ENCODE results near the gene CEPT1. TPM values are rescaled to one million over a fixed set of nuclear protein-coding genes. Genes with fewer than 3 reads are reported as not detected.

The CEPT1 gene
- total RNA-seq, 4 donors from 2014 or later, result 23.1 to 30.4 (median 28.4) TPM

DNA sequence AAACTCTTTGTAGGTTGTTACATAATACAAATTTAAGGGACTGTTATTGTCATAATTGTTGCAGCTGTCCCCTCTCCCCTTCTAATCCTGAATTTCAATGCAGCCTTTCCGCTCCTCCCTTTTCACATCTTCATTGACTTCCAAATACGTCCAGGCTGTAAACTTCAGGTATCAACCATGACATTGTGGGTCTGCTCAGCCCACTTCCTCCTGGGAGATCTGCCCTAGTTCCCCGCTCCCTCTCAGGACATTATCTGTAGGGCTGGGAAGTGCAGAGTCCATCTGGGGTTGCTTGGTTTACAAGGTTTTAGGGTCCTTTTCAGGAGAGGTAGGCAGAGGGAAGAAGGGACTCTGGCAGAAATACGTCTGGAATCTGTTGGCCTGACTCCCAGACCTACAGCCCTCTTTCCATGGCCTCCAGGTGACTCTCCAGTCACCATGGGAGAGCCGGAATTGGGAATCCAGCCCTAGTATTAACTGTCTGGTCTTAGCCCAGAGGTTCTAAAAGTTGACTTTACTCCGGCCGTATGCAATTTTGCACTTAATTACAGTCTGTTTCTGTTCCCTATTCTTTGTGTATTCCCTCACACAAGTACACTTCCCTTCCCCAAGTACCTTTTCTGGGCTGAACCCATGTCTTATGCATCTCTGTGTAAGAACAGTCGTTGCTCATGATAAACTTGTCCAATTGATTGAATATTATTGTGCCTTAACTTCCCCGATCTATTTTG lies 65.1 kb downstream of the CEPT1 start:
- no peaks in the 10 kb centered on the region for H3K9me3 ChIP-seq
- H3K27ac ChIP-seq, result no peak overlapping the region
- WGBS, 2 donors (ENCODE audit: low coverage in 1 of 2), result 49 to 70% methylated on average over 7 to 8 of the region's 9 CpGs
- H3K27me3 ChIP-seq, result peaks cover 47% of the 10 kb centered on the region
- TF ChIP-seq CTCF (IDR thresholded peaks at IDR 0.05) (no peak), POLR2A (IDR thresholded peaks at IDR 0.05) (no peak), POLR2AphosphoS5 (IDR thresholded peaks at IDR 0.05) (no peak), EP300 (IDR thresholded peaks at IDR 0.05) (no peak)
- peaks cover 0 to 30% (median 0%) of the 10 kb centered on the region in 3 donors for H3K4me1 ChIP-seq
- H3K4me3 ChIP-seq, result peak overlapping the region in 1 of 2 donors; percentile 65
- no peak for ATAC-seq
- H3K36me3 ChIP-seq, result no peaks in the 10 kb centered on the region

DNA sequence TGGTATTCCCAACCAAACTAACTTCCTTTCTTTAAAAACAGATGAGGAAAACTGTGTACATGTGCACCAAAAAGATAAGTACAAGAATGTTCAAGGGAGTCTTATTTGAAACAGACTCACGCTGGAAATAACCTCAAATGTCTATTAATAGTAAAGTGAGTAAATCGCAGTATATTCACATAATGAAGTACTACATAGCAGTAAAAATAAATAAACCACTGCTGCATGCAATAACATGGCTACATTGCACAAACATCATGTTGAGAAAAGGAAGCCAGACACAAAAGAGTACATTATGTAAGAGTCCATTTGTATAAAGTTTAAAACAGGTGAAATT lies 65.7 kb downstream of the CEPT1 start:
- no peak for TF ChIP-seq POLR2AphosphoS5 (IDR thresholded peaks at IDR 0.05)
- TF ChIP-seq POLR2A (IDR thresholded peaks at IDR 0.05), result no peak
- no peak for TF ChIP-seq EP300 (IDR thresholded peaks at IDR 0.05)
- no peak for TF ChIP-seq CTCF (IDR thresholded peaks at IDR 0.05)
- ATAC-seq, result no peak
- 29 to 49% methylated on average over 2 of the region's 2 CpGs for WGBS, 2 donors (ENCODE audit: low coverage in 1 of 2)

GRCh38 chr1:111208921-111209320 lies 68.9 kb downstream of the CEPT1 start:
- H3K4me1 ChIP-seq, result peaks cover 0 to 13% (median 0%) of the 10 kb centered on the region in 3 donors
- no peak for ATAC-seq
- H3K4me3 ChIP-seq, result no peak overlapping the region
- TF ChIP-seq POLR2AphosphoS5 (IDR thresholded peaks at IDR 0.05), result no peak
- TF ChIP-seq POLR2A (IDR thresholded peaks at IDR 0.05), result no peak
- TF ChIP-seq CTCF (IDR thresholded peaks at IDR 0.05), result no peak
- TF ChIP-seq EP300 (IDR thresholded peaks at IDR 0.05), result no peak
- H3K36me3 ChIP-seq, result no peaks in the 10 kb centered on the region
- 40% methylated on average over 1 of the region's 1 CpG; no CpG with 5 or more reads in 1 of the 2 donors for WGBS, 2 donors (ENCODE audit: low coverage in 1 of 2)
- no peak overlapping the region for H3K27ac ChIP-seq
- H3K27me3 ChIP-seq, result peaks cover 54% of the 10 kb centered on the region
- H3K9me3 ChIP-seq, result no peaks in the 10 kb centered on the region

More for the DNA sequence above, 65.7 kb downstream of the CEPT1 start:
- Histone ChIP-seq H3K36me3 (no peaks in the 10 kb centered on the region), H3K9me3 (no peaks in the 10 kb centered on the region), H3K4me1 (peaks cover 0 to 30% (median 0%) of the 10 kb centered on the region in 3 donors), H3K4me3 (no peak overlapping the region), H3K27me3 (peaks cover 52% of the 10 kb centered on the region), H3K27ac (no peak overlapping the region)

DNA sequence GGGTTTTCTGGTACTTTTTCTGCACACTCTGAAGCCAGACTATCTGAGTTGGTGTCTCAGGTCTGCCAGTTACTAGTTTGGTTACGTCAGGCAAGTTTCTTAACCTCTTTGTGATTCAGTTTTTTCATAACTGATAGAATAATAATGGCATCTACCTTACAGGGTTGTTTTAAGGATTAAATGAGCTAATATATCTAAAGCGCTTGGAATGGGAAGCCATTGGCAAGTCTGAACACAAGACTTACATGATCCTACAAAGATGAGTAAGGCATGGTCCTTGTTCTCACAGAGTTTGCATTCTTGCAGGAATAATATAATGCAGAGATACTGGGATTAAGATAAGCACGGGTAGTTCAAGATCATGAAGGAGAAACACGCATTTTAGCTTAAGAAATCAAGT lies 69.6 kb downstream of the CEPT1 start:
- WGBS, 2 donors (ENCODE audit: low coverage in 1 of 2), result 73 to 87% methylated on average over 4 of the region's 4 CpGs
- no peak for ATAC-seq
- TF ChIP-seq CTCF (IDR thresholded peaks at IDR 0.05) (no peak), POLR2AphosphoS5 (IDR thresholded peaks at IDR 0.05) (no peak), EP300 (IDR thresholded peaks at IDR 0.05) (no peak), POLR2A (IDR thresholded peaks at IDR 0.05) (no peak)

DNA sequence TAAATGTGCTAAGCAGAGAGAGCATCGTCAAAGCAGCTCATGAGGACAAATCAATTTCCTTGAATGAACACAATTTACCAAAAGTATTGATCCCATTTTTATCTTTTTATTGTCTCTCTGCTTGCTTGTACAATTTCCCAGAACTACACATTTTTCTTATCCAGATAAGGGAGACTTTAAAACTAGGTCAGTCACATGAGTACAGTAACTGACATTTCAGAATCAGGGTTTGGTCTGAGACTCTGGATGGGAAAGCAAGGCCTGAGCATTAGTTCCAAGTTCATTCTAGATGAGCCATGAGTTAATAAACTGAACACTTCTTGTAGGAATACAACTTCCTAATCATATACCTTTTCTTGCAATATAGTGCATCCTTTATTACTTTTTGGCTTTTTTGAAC lies 71.9 kb downstream of the CEPT1 start:
- H3K9me3 ChIP-seq, result no peaks in the 10 kb centered on the region
- H3K27me3 ChIP-seq, result peaks cover 36% of the 10 kb centered on the region
- no peak overlapping the region for H3K27ac ChIP-seq
- H3K4me1 ChIP-seq, result no peaks in the 10 kb centered on the region
- ATAC-seq, result no peak
- no peak overlapping the region for H3K4me3 ChIP-seq
- H3K36me3 ChIP-seq, result no peaks in the 10 kb centered on the region
- 82 to 100% methylated on average over 1 of the region's 1 CpG for WGBS, 2 donors (ENCODE audit: low coverage in 1 of 2)
- no peak for TF ChIP-seq EP300 (IDR thresholded peaks at IDR 0.05)
- TF ChIP-seq POLR2AphosphoS5 (IDR thresholded peaks at IDR 0.05), result no peak
- TF ChIP-seq POLR2A (IDR thresholded peaks at IDR 0.05), result no peak
- no peak for TF ChIP-seq CTCF (IDR thresholded peaks at IDR 0.05)

More for the DNA sequence above, 69.6 kb downstream of the CEPT1 start:
- peaks cover 0 to 6% (median 0%) of the 10 kb centered on the region in 3 donors for H3K4me1 ChIP-seq
- no peaks in the 10 kb centered on the region for H3K9me3 ChIP-seq
- H3K27ac ChIP-seq, result no peak overlapping the region
- no peak overlapping the region for H3K4me3 ChIP-seq
- no peaks in the 10 kb centered on the region for H3K36me3 ChIP-seq
- peaks cover 51% of the 10 kb centered on the region for H3K27me3 ChIP-seq

Measured in gastroesophageal sphincter (tissue), 4 donors.